HEK293T (cell line): ENCODE data around the gene SHISA7.

ENCODE experiments used
- CTCF ChIA-PET: fragments of 350-600 bp; formaldehyde crosslinking; extraction: SDS; loops from one replicate; lab custom pipeline; 2021; ENCODE audit warnings: antibody characterized with exemption, inconsistent platforms; lab: Yijun Ruan, JAX
- POLR2A ChIA-PET: fragments of 350-600 bp; formaldehyde crosslinking; extraction: SDS; loops from one replicate; lab custom pipeline; 2020; ENCODE audit warnings: antibody characterized with exemption, inconsistent platforms; lab: Yijun Ruan, JAX
- DNase-seq: peaks from one replicate; pipeline ENCODE4 v3.0.0; 2012; ENCODE audit warnings: mixed read lengths; ENCODE audit errors: extremely low spot score
- ARNT ChIP-seq: fragments of 450-650 bp; IDR thresholded peaks from 2 replicates; pipeline ENCODE4 v1.6.1; 2017; ENCODE audit warnings: mild to moderate bottlenecking
- BHLHE40 ChIP-seq: fragments of 450-650 bp; IDR thresholded peaks from 2 replicates; pipeline ENCODE4 v1.6.1; 2016; ENCODE audit warnings: mild to moderate bottlenecking, moderate library complexity, borderline replicate concordance
- ELF4 ChIP-seq: fragments of 450-650 bp; IDR thresholded peaks from 2 replicates; pipeline ENCODE4 v1.6.1; 2017; ENCODE audit warnings: antibody characterized with exemption
- FOXA1 ChIP-seq: fragments of 450-650 bp; IDR thresholded peaks from 2 replicates; pipeline ENCODE4 v1.6.1; 2016; ENCODE audit warnings: mild to moderate bottlenecking
- FOXK2 ChIP-seq: fragments of 450-650 bp; IDR thresholded peaks from 2 replicates; pipeline ENCODE4 v1.6.1; 2016; ENCODE audit warnings: mild to moderate bottlenecking
- FOXM1 ChIP-seq: fragments of 450-650 bp; IDR thresholded peaks from 2 replicates; pipeline ENCODE4 v1.6.1; 2017; ENCODE audit warnings: mild to moderate bottlenecking, borderline replicate concordance
- HDGF ChIP-seq: fragments of 450-650 bp; IDR thresholded peaks from 2 replicates; pipeline ENCODE4 v1.6.1; 2017; ENCODE audit warnings: antibody characterized with exemption, borderline replicate concordance
- L3MBTL2 ChIP-seq: fragments of 450-650 bp; conservative IDR thresholded peaks from 2 replicates; pipeline ENCODE4 v1.6.1; 2016; ENCODE audit warnings: mild to moderate bottlenecking
- LEF1 ChIP-seq: fragments of 450-650 bp; IDR thresholded peaks from 2 replicates; pipeline ENCODE4 v1.6.1; 2017; ENCODE audit warnings: mild to moderate bottlenecking, borderline replicate concordance
- NFRKB ChIP-seq: fragments of 450-650 bp; IDR thresholded peaks from 2 replicates; pipeline ENCODE4 v1.6.1; 2016; ENCODE audit warnings: mild to moderate bottlenecking, moderate library complexity
- PKNOX1 ChIP-seq: fragments of 450-650 bp; IDR thresholded peaks from 2 replicates; pipeline ENCODE4 v1.6.1; 2016
- SP1 ChIP-seq: fragments of 450-650 bp; IDR thresholded peaks from 2 replicates; pipeline ENCODE4 v1.6.1; 2017
- SUZ12 ChIP-seq: fragments of 450-650 bp; IDR thresholded peaks from 2 replicates; pipeline ENCODE4 v1.6.1; 2016; ENCODE audit warnings: mild to moderate bottlenecking
- TARDBP ChIP-seq: fragments of 450-650 bp; IDR thresholded peaks from 2 replicates; pipeline ENCODE4 v1.6.1; 2016
- ZNF384 ChIP-seq: fragments of 450-650 bp; IDR thresholded peaks from 2 replicates; pipeline ENCODE4 v1.6.1; 2016

The SHISA7 gene

DNA sequence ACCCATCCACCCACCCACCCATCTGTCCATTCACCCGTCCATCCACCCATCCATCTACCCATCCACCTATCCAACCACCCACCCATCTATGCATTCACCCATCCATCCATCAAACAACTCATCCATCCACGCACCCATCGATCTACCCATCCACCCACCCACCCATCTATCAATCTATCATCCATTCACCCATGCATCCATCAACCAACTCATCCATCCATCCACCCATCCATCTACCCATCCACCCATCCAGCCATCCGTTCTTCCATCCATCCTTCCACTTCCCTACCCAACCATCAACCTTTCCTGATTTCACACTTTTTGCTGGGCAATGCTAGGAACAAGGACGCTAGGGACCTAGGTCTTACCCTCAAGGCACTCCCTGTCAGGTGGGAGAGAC is 61.1 kb downstream of the SHISA7 start:
- no peak for TF ChIP-seq PKNOX1
- TF ChIP-seq FOXK2, result no peak
- no peak for DNase-seq
- CTCF ChIA-PET, result no interaction called here
- POLR2A ChIA-PET, result interaction anchor here (0.7 kb wide), 1 partner anchor 26 kb away, joined by 3 read pairs; no protein-coding TSS in a partner anchor

DNA sequence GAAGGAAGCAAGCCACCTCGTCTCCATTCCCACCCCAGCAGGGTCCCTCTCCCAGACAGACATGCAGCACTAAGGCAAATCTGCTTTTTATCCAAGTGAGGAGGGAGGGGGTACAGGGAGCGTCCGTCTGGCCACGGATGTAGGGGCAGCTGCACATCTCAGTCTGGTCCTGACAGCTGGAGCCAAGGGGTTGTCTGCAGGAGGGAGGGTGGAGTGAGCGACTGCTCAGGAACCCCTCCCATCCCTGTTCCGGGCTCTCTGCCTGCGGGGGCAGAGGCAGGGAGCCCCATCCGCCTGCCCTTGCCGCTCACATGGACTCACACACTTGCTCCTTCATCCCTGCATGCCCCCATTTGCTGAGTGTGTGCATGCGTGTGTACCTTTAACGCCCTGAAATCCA is 63.9 kb downstream of the SHISA7 start:
- ChIA-PET CTCF (no interaction called here), POLR2A (interaction anchor here (4.0 kb wide), 1 partner anchor 40 kb away, joined by 12 read pairs; the partner anchor contains the start of gene KMT5C)
- no peak for DNase-seq
- TF ChIP-seq HDGF, result no peak
- no peak for TF ChIP-seq LEF1
- TF ChIP-seq ELF4, result no peak
- no peak for TF ChIP-seq NFRKB
- no peak for TF ChIP-seq FOXM1
- no peak for TF ChIP-seq SUZ12
- no peak for TF ChIP-seq SP1
- TF ChIP-seq ZNF384, result no peak
- TF ChIP-seq FOXK2, result no peak
- no peak for TF ChIP-seq TARDBP
- TF ChIP-seq ARNT, result no peak
- TF ChIP-seq L3MBTL2, result no peak
- TF ChIP-seq PKNOX1, result no peak
- TF ChIP-seq FOXA1, result no peak
- TF ChIP-seq BHLHE40, result no peak
